ENCODE measurements around the gene SUMO2.

- TF ChIP-seq CTCF (optimal IDR thresholded peaks at IDR 0.05 in 1 of 3, IDR thresholded peaks at IDR 0.05 in 1 of 3, conservative IDR thresholded peaks at IDR 0.05 in 1 of 3; ENCODE audit: extremely low read depth in 1 of 3, insufficient read depth in 2 of 3, low read length in 3 of 3), result no peak
- no peak for TF ChIP-seq EZH2 (IDR thresholded peaks at IDR 0.05; ENCODE audit: low read length)
These were observed 22.5 kb upstream of the SUMO2 start, which contains the start of gene NUP85 for GRCh38 chr17:75205037-75205792.
